SW480 (cell line): ENCODE results near the gene ASS1.
A peak's percentile ranks its signal among the peaks of the same experiment; 100 is the strongest.
"Not testable (repeated sequence)": the region's sequence is repeated elsewhere in the genome, so short reads cannot be mapped to it uniquely, and the experiment has no call there.

ENCODE experiments used
- DNase-seq: peaks from one replicate; pipeline ENCODE4 v3.0.0-alpha.2; 2016; ENCODE audit warnings: low spot score

Gene ASS1

GRCh38 chr9:130444565-130445221 is at the start of gene ASS1:
Gene ASS1, plus strand, starts transcription at chr9:130444961. Its CDS starts 7,268 bp downstream, at chr9:130452229.
- DNase-seq: peak; percentile 89

GRCh38 chr9:130395810-130396435 is 48.8 kb upstream of the ASS1 start:
- DNase-seq: no peak

- no peak for DNase-seq
These were observed 48.2 kb upstream of the ASS1 start for GRCh38 chr9:130396581-130396980.

- DNase-seq: no peak
These were observed 46.1 kb upstream of the ASS1 start for GRCh38 chr9:130398487-130399240.

- no peak for DNase-seq
These were observed 45.0 kb upstream of the ASS1 start for GRCh38 chr9:130399768-130400167.

GRCh38 chr9:130400870-130401269 is 43.9 kb upstream of the ASS1 start:
- no peak for DNase-seq

GRCh38 chr9:130401742-130402141 is 43.0 kb upstream of the ASS1 start:
- not testable (repeated sequence) for DNase-seq

GRCh38 chr9:130402243-130402642 is 42.5 kb upstream of the ASS1 start:
- DNase-seq: no peak

- no peak for DNase-seq
These were observed 41.9 kb upstream of the ASS1 start for GRCh38 chr9:130402645-130403440.

- no peak for DNase-seq
These were observed 39.0 kb upstream of the ASS1 start for GRCh38 chr9:130405657-130406257.

- DNase-seq: no peak
These were observed 38.4 kb upstream of the ASS1 start for GRCh38 chr9:130406278-130406895.

GRCh38 chr9:130407916-130408663 is 36.7 kb upstream of the ASS1 start:
- no peak for DNase-seq

GRCh38 chr9:130408669-130409068 is 36.1 kb upstream of the ASS1 start:
- DNase-seq: no peak

GRCh38 chr9:130409246-130409645 is 35.5 kb upstream of the ASS1 start:
- DNase-seq: no peak

- no peak for DNase-seq
These were observed 34.3 kb upstream of the ASS1 start for GRCh38 chr9:130410443-130410842.

GRCh38 chr9:130411566-130411915 is 33.2 kb upstream of the ASS1 start:
- no peak for DNase-seq

GRCh38 chr9:130414081-130414731 is 30.6 kb upstream of the ASS1 start:
- DNase-seq: peak; percentile 26

GRCh38 chr9:130414910-130415746 is 29.6 kb upstream of the ASS1 start:
- DNase-seq: no peak

- DNase-seq: no peak
These were observed 27.2 kb upstream of the ASS1 start for GRCh38 chr9:130417602-130418001.
